Heart right ventricle (tissue), 16 donors: ENCODE results near the gene HSPH1. TPM values are rescaled to one million over a fixed set of nuclear protein-coding genes. Genes with fewer than 3 reads are reported as not detected.

Experiments used
- ATAC-seq, 8 donors: fragments of 200-7000 bp; cut with Tn5 transposase; one replicate each; pipeline ENCODE4 v1.9.1; 2020; ENCODE audit warnings: mild to moderate bottlenecking in 8 of 8, moderate library complexity in 8 of 8, moderate number of reproducible peaks in 1 of 8
- DNase-seq, 2 donors: peaks; one replicate each; pipeline ENCODE4 v3.0.0-alpha.2; 2020
- H3K27ac ChIP-seq, 10 donors: fragments of 200-600 bp; sonication (generic) in 2 of 10; one replicate each; pipeline versions ENCODE4 v1.5.0 to v1.8.0; 2020 to 2022; ENCODE audit warnings: mild to moderate bottlenecking in 3 of 10
- H3K27me3 ChIP-seq, 7 donors: fragments of 200-600 bp; one replicate each; pipeline ENCODE4 v1.8.0; 2021 to 2022; ENCODE audit warnings: mild to moderate bottlenecking in 2 of 7
- H3K36me3 ChIP-seq, 9 donors: fragments of 200-600 bp; sonication (generic) in 1 of 9; one replicate each; pipeline versions ENCODE4 v1.5.0 to v1.8.0; 2020 to 2022; ENCODE audit warnings: mild to moderate bottlenecking in 2 of 9
- H3K4me1 ChIP-seq, 9 donors: fragments of 200-600 bp; sonication (generic) in 1 of 9; one replicate each; pipeline versions ENCODE4 v1.5.0 to v1.8.0; 2020 to 2022; ENCODE audit warnings: mild to moderate bottlenecking in 4 of 9
- H3K4me3 ChIP-seq, 10 donors: fragments of 200-600 bp; sonication (generic) in 2 of 10; one replicate each; pipeline versions ENCODE4 v1.5.0 to v1.8.0; 2020 to 2022; ENCODE audit warnings: mild to moderate bottlenecking in 7 of 10, moderate library complexity in 2 of 10
- H3K9me3 ChIP-seq, 11 donors: fragments of 200-600 bp in 10 of 11; sonication (generic) in 2 of 11; one replicate each; pipeline versions ENCODE4 v1.5.0 to v1.8.0; 2013 to 2022; ENCODE audit warnings: mild to moderate bottlenecking in 2 of 11, control low read depth in 1 of 11, moderate library complexity in 1 of 11
- WGBS, 2 donors: extraction: QIAGEN DNeasy Blood & Tissue Kit; methylation state at CpG; one replicate each; pipeline ENCODE4 v1.1.7; 2013; ENCODE audit warnings: inconsistent platforms in 1 of 2; 5-methylcytosine and 5-hydroxymethylcytosine counted together
- intact Hi-C, 10 donors: fragments of 100-400 bp; cut with DNase I; formaldehyde crosslinking; loops; one replicate each; pipeline versions ENCODE4 v1.11.1 to v1.14.2; 2022
- polyA plus RNA-seq, 2 donors: library from polyadenylated mRNA; stranded (reverse); fragments of 200-250 nt; gene quantifications; one replicate each; pipeline ENCODE4 v1.2.3, GENCODE V29; 2013
- total RNA-seq, 10 donors: library from RNA; stranded (reverse); fragmentation: NEBNext Ultra II Directional in 3 of 10; extraction: Animal tissue kit (Norgen Biotek cat#: 25700) in 3 of 10; gene quantifications; one replicate each; pipeline versions ENCODE4 v1.2.1 to v1.2.4, GENCODE V29; 2021 to 2023
- TF ChIP-seq, protein P1 (sequence below), 9 donors: fragments of 200-600 bp; sonication (generic) in 2 of 9; IDR thresholded peaks; one replicate each; pipeline versions ENCODE4 v1.5.0 to v1.8.0; 2021 to 2022; ENCODE audit warnings: antibody characterized with exemption in 9 of 9, mild to moderate bottlenecking in 5 of 9, moderate library complexity in 1 of 9
- donor health status: Arrhythmogenic right ventricular cardiomyopathy.
- donor health status: ischemic (EF 13 %, LVEDD 7.1; RV severe dilation, severe dysfunction).
- donor health status: healthy with polysubstance abuse.
- donor health status: DM: no; HTN: yes; CAD: no.
- donor health status: DM: no; HTN: no; CAD: no.
- donor health status: ischemic (EF 25% LVEDD 6.9; RV normal size, moderate dysfunction).
- donor health status: ischemic (EF 25% LVEDD 5.7; RV mildly dilated, moderate dysfunction).
- donor health status: healthy.
- donor health status: DM: yes; HTN: yes; CAD: no.
- donor health status: Ischemic cardiomyopathy.
- donor health status: ischemic (EF 35%, LVEDD 5.7; RV mildly dilated, moderate dysfunction).
- donor health status: nonischemic (EF 11% LVEDD 7.7; RV severe dilation, severe dysfunction).
- donor health status: DM: yes; HTN: yes; CAD: no.
- donor health status: PGD.
- donor health status: ischemic (EF 29% LVEDD 5.4; RV normal size, mild dysfunction).
- donor health status: nonischemic (EF 23%, LVEDD 6.1; RV moderate dilation, normal function).

The HSPH1 gene
- total and polyA plus RNA-seq, 12 donors = 28.4 to 65.4 (median 45.8) TPM

DNA sequence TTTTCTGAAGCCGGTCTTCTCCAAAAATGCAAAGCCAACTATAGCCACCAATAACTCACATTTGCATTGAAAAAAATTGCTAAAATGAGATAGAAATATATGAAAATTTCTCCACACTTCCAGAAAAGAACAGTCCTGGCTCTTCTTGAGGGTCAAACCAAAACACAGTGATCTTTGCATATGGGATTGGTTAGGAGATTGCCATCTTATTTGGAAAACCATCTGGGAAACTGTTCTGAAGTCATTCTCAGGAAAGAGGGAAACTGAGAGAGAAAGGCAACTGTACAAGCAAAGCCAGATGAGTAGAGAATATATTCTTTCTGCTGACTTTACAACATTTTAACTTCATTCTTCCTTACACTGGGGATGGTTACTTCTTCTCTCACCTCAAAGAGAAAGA lies 54.6 kb downstream of the HSPH1 start:
- Histone ChIP-seq H3K27me3 (peaks cover 0 to 5% (median 0%) of the 10 kb centered on the region in 7 donors), H3K27ac (no peak overlapping the region), H3K4me1 (peaks cover 0 to 1% (median 0%) of the 10 kb centered on the region in 9 donors), H3K9me3 (no peaks in the 10 kb centered on the region), H3K4me3 (no peak overlapping the region), H3K36me3 (no peaks in the 10 kb centered on the region)
- ATAC-seq (no peak), DNase-seq (no peak)
- TF ChIP-seq, protein P1, sequence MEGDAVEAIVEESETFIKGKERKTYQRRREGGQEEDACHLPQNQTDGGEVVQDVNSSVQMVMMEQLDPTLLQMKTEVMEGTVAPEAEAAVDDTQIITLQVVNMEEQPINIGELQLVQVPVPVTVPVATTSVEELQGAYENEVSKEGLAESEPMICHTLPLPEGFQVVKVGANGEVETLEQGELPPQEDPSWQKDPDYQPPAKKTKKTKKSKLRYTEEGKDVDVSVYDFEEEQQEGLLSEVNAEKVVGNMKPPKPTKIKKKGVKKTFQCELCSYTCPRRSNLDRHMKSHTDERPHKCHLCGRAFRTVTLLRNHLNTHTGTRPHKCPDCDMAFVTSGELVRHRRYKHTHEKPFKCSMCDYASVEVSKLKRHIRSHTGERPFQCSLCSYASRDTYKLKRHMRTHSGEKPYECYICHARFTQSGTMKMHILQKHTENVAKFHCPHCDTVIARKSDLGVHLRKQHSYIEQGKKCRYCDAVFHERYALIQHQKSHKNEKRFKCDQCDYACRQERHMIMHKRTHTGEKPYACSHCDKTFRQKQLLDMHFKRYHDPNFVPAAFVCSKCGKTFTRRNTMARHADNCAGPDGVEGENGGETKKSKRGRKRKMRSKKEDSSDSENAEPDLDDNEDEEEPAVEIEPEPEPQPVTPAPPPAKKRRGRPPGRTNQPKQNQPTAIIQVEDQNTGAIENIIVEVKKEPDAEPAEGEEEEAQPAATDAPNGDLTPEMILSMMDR (IDR thresholded peaks at IDR 0.05) = no peak
- intact Hi-C loops = no loop called here
- WGBS, 2 donors = 97 to 100% methylated on average over 1 of the region's 1 CpG

DNA sequence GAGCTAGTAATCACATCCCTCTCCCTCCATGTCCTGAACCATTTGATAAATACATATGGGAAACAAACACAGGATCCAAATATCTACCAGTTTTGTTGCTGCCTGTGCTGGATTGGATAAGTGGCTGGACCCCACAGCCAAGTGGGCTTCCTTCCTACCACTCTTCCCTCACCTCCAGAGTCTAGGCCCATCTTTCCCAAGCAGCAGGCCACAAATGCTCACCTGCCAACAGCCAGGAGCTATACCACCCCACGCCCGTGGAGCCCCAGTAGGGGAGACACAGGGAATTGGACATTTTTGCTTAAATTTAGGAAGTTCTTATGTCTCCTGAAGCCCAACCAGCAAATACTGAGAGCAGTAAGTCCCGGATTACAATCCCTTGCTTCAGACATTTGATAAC lies 55.8 kb downstream of the HSPH1 start:
- no peak for DNase-seq
- H3K36me3 ChIP-seq = no peaks in the 10 kb centered on the region

DNA sequence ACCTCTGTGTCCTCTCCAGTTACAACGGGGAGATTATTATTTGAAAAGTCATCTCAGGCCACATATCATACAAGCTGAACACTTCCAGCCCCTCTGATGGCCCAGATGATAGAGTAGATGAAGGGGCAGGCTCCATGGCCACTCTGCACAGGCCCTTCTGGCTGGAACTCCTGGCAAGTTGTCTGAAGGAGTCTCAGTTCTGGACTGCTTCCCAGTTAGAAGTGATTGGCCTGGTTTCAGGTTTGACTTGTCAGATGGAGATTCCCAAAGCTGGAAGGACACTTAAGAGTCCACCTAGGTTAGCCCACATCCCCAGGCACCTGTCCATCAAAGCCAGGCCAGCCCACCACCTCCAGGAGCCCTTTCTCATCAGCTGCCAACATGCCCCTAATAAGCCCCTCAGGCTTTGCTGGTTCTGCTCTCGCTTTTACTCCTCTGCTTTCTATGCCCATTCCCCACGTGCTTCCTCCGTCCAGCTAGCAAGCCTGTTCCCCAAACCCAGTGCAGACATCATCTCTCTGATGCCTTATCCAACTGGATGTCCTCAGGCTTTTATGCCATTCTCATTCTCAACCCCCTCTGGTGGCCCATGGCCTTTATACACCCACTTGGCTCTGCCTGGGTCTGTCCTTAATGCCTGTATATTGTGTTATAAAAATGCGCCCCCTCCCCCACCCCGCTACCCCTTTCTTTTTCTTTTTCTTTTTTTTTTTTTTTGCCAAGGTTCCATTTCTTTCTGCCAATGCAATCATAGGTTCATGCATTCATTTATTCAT lies 56.5 kb downstream of the HSPH1 start:
- Histone ChIP-seq H3K9me3 (no peaks in the 10 kb centered on the region), H3K4me1 (peaks cover 0 to 15% (median 0%) of the 10 kb centered on the region in 9 donors), H3K36me3 (no peaks in the 10 kb centered on the region), H3K27me3 (peaks cover 0 to 9% (median 0%) of the 10 kb centered on the region in 7 donors), H3K27ac (no peak overlapping the region), H3K4me3 (no peak overlapping the region)
- ATAC-seq (no peak), DNase-seq (no peak)
- TF ChIP-seq, protein P1 (IDR thresholded peaks at IDR 0.05) = no peak
- intact Hi-C loops = no loop called here
- WGBS, 2 donors = 87 to 88% methylated on average over 6 of the region's 6 CpGs

More for the DNA sequence above, 55.8 kb downstream of the HSPH1 start:
- H3K27me3 ChIP-seq = peaks cover 0 to 5% (median 0%) of the 10 kb centered on the region in 7 donors
- 89 to 91% methylated on average over 3 of the region's 3 CpGs for WGBS, 2 donors
- no peak overlapping the region for H3K4me3 ChIP-seq
- no peaks in the 10 kb centered on the region for H3K9me3 ChIP-seq
- no peak overlapping the region for H3K27ac ChIP-seq
- no peak for ATAC-seq
- TF ChIP-seq, protein P1 (IDR thresholded peaks at IDR 0.05) = no peak
- peaks cover 0 to 12% (median 0%) of the 10 kb centered on the region in 9 donors for H3K4me1 ChIP-seq
- intact Hi-C loops = no loop called here

DNA sequence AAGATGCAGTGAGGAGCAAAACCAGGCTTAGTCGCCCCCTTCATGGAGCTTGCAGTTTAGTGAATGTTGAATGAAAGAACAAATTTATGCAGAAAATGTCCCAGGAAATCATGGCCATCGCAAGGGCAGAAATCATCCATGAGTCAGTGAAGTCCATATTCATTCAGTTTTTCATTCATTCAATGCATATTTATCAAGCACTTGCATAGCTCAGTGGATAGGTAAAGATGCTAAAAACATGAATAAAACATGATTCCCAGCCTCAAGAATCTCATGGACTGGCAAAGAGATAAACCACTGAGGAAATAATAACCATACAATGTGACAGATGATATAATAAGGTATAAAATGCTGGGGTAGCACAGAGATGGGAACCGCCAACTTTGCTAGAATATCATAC lies 58.8 kb downstream of the HSPH1 start:
- ATAC-seq = no peak
- no peak for DNase-seq
- H3K9me3 ChIP-seq = no peaks in the 10 kb centered on the region

More for the DNA sequence above, 58.8 kb downstream of the HSPH1 start:
- Histone ChIP-seq H3K4me1 (peaks cover 0 to 15% (median 0%) of the 10 kb centered on the region in 9 donors), H3K27me3 (peaks cover 0 to 8% (median 7%) of the 10 kb centered on the region in 7 donors), H3K36me3 (no peaks in the 10 kb centered on the region), H3K27ac (no peak overlapping the region), H3K4me3 (no peak overlapping the region)
- intact Hi-C loops = no loop called here
- 89 to 97% methylated on average over 3 of the region's 3 CpGs for WGBS, 2 donors
- TF ChIP-seq, protein P1 (IDR thresholded peaks at IDR 0.05) = no peak
